ENCODE results near the gene CASTOR2.

DNA sequence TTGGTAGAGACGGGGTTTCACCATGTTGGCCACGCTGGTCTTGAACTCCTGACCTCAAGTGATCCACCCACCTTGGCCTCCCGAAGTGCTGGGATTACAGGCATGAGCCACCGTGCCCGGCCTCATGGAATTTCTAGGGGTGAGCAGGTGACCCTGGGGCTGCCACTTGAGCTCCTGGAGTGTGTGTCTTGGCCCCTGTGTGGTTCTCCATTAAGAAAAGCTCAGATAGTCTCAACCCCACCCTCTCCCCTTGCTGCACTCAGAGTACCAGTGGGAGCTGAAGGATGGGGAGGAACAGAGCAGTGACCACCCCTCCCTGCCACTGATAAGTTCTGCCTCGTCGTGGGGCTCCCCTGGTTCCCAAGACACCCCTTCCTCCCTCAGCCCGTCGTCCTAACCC lies 63.8 kb downstream of the CASTOR2 start:
- TF ChIP-seq, protein P1, sequence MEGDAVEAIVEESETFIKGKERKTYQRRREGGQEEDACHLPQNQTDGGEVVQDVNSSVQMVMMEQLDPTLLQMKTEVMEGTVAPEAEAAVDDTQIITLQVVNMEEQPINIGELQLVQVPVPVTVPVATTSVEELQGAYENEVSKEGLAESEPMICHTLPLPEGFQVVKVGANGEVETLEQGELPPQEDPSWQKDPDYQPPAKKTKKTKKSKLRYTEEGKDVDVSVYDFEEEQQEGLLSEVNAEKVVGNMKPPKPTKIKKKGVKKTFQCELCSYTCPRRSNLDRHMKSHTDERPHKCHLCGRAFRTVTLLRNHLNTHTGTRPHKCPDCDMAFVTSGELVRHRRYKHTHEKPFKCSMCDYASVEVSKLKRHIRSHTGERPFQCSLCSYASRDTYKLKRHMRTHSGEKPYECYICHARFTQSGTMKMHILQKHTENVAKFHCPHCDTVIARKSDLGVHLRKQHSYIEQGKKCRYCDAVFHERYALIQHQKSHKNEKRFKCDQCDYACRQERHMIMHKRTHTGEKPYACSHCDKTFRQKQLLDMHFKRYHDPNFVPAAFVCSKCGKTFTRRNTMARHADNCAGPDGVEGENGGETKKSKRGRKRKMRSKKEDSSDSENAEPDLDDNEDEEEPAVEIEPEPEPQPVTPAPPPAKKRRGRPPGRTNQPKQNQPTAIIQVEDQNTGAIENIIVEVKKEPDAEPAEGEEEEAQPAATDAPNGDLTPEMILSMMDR (conservative IDR thresholded peaks at IDR 0.05; ENCODE audit: low read length) = no peak
- TF ChIP-seq EZH2phosphoT487 (IDR thresholded peaks at IDR 0.05; ENCODE audit: borderline replicate concordance) = no peak

Data from Loucy (cell line).